GM18909 (cell line): Measurements from ENCODE around the gene TTC27.
"Not testable (repeated sequence)": the region's sequence is repeated elsewhere in the genome, so short reads cannot be mapped to it uniquely, and the experiment has no call there.

ENCODE experiments used
- ATAC-seq: cut with Tn5 transposase; IDR thresholded peaks from one replicate; pipeline ENCODE4 v1.9.1; 2021; ENCODE audit warnings: mild to moderate bottlenecking; ENCODE audit not compliant: unreplicated experiment, poor library complexity

Gene TTC27

DNA sequence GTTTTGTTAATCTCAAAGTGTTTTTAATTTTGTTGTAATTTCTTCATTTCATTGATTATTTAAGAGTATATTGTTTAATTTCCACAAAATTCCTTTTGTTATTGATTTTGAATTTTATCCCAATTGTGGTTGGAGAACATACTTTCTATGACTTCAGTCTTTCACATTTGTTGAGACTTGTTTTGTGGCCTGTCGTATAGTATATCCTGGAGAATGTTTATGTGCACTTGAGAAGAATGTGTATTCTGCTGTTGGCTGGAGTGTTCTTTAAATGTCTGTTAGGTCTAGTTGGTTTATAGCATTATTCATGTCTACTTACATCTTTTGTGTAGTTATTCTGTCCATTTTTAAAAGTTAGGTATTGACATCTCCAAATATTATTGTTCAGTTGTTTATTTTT, 120.3 kb downstream of the TTC27 start:
- no peak for ATAC-seq

DNA sequence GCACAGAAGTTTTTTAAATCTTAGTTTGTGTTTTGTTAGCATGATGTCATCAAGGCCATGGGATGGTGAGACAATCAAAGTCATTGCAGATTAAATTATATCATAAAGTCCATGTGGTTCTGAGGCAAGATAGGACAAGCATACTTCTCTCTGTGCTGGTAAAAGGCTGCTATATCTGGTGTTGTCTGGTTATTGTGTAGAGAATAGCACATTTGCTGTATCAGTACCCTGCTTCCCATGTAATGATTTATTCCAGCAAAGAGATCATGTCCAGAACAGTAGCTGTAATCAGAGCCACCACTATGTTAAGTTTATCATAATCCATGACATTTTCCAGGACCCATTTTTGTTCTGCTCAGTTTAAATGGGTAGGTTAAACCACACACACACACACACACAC, 123.0 kb downstream of the TTC27 start:
- no peak for ATAC-seq

DNA sequence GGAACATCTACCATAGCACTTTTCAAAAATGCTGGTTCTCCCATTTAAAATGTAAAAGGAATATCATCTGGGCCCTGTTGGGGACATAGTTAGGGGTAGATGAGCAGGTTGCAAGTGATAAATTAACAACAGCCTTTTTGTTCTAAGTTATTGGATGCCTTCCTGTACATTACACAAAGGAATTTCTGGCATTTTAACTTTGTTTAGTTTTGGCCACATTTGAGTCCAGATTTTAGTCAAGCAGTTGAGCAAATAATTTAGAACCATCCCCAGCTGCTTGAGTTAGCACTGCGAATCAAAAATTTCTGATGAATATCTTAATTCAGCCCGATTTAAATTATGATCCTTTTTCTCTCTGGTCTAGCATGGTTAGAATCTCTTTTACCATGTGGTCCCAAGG, 124.4 kb downstream of the TTC27 start:
- ATAC-seq: no peak

DNA sequence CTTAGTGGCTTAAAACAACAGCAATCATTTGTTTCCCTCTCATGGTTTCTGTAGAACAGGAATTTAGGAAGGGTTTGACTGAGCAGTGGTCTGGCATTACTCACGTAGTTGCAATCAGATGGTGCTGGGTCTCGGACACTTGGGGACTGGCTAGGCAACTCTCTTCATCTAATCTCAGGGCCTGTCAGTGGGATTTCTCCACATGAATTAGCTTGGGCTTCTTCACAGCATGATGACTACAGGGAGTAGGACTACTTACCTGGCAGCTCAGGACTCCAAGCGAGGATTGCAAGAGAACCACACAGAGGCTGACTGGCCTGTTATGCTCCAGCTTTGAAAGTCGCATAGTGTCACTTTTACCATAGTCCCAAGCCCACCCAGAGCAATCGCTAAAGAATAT, 125.1 kb downstream of the TTC27 start:
- ATAC-seq: no peak

DNA sequence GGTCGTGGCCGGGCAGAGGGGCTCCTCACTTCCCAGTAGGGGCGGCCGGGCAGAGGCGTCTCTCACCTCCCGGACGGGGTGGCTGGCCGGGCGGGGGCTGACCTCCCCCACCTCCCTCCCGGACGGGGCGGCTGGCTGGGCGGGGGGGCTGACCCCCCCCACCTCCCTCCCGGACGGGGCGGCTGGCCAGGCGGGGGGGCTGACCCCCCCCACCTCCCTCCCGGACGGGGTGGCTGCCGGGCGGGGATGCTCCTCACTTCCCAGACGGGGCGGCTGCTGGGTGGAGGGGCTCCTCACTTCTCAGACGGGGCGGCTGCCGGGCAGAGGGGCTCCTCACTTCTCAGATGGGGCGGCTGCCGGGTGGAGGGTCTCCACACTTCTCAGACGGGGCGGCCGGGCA, 126.8 kb downstream of the TTC27 start:
- ATAC-seq: not testable (repeated sequence)

DNA sequence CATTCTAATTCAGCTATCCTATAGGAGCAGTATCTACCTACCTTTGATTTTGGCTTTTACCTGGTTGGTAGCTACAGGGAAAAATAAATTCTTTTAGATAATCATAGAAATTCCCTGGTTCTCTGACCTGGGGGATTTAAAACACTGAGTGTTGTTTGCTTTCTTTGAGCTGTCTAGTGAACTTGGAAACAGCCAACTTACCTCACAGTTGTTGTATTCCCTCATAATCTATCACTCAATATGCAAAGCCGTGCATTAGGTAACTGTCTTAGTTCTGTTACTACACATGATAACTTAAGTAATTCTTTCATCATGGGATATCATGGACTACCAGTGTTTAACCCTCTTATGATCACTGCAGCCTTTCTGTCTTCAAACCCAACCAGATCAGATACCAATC, 127.8 kb downstream of the TTC27 start:
- no peak for ATAC-seq

DNA sequence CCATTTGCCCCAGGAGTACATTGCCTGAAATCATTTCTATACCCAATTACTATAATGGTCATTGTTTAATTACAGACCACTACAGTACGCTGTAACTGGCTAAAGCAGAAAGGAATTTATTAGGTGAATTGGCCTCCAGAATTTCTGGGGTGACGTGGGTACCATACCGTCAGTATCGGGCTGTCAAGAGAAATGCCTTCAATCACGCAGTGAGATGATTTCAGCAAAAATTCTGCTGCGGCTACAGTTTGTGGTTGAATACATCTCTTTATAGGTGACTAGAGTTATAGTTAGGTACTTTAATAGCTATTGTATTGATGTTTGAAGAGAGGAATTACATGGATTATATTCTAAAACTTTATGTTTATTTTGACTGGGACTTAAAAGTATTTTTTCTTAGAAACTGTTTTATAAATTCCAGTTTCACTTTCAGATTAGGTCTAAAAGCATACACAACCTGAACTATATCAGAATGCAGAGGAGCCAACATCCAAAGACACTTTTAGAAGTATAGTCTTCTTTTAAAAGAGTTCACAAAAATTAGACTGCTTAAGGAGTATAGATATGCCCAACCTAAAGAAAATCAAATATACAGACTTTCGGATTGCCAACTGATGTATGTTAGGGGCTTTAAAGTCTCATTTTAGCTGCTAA, 128.4 kb downstream of the TTC27 start:
- ATAC-seq: peak; percentile 57

DNA sequence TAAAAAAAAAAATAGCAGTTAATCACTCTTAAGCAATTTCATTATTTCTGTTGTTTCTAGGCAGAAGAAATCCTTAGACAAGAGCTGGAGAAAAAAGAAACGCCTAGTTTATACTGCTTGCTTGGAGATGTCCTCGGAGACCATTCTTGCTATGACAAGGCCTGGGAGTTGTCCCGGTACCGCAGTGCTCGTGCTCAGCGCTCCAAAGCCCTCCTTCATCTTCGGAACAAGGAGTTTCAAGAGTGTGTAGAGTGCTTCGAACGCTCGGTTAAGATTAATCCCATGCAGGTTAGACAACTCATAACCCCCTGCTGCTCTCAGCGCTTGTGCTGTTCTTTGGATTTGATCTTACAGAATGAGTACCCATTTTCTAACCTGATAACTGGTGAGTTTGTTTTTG, 130.4 kb downstream of the TTC27 start:
- ATAC-seq: no peak

DNA sequence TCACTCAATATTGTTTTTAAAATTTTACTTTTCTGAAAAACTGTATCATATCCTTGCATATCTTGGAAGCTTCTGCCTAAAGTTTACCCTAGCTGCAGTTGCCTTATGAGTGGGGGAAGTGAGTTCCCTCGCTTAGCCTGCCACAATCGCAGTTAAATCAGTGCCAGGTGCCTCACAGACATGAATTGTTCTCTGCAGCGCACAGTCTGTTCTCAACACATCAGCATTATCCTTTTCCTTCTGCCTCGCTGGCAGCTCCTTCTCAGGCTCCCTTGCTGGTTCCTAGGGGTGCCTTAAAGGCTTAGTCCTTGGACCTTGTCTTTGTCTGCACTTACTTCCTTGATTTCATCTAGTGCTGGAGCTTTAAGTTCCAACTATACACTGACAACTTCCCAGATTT, 132.8 kb downstream of the TTC27 start:
- ATAC-seq: no peak

DNA sequence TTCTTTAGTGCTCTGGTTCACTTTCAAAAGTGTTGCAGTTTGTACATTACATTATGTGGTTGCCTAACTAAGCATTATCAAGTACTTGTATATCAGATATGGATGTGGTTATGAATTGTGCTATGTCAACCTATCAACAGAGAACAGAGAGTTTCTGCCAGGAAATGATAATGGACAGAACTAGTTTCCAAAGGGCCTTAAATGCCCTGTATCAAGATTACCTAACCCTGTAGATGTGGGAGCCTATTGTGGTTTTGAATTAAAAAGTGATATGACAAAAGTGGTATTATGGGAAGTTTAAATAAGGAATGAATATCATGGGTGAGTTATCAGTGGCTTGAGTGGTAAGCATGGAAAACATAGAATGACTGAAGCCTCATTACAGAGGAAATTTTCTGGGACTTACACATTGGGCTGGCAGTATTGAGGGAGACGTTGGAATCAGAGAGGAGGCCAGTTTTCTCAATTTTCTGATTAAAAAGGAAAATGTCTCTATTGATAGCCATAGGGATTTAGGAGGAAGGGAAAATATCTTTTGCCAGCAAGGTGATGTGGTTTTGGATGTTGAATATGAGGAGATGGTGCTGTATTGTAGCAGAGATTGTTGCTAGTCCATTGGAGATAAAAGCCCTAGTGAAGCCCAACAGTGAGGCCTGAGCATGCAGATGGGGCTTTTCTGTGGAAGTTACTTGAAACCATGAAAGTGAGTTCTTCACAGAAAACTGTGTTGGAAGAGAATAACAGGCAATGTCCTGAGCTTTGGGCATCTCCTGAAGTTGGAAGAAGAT, 140.7 kb downstream of the TTC27 start:
- no peak for ATAC-seq

DNA sequence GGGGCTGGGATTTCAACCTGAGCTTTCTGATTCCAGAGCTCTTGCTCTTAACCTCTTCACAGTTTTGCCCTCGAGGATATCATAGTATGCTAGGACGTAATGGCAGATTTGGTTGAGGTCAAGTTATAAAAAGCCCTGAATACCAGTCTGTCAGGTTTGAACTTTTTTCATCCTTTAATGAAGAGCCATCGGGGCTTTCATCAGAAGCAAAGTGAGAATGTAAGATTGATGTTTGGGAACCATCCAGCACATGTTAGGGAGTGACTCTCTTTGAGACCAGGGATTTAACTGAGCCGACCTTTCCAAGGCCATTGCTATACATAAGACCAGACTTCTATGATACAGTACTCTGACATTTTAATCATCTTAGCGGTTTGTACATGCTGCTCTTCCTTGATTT, 142.5 kb downstream of the TTC27 start:
- ATAC-seq: no peak

DNA sequence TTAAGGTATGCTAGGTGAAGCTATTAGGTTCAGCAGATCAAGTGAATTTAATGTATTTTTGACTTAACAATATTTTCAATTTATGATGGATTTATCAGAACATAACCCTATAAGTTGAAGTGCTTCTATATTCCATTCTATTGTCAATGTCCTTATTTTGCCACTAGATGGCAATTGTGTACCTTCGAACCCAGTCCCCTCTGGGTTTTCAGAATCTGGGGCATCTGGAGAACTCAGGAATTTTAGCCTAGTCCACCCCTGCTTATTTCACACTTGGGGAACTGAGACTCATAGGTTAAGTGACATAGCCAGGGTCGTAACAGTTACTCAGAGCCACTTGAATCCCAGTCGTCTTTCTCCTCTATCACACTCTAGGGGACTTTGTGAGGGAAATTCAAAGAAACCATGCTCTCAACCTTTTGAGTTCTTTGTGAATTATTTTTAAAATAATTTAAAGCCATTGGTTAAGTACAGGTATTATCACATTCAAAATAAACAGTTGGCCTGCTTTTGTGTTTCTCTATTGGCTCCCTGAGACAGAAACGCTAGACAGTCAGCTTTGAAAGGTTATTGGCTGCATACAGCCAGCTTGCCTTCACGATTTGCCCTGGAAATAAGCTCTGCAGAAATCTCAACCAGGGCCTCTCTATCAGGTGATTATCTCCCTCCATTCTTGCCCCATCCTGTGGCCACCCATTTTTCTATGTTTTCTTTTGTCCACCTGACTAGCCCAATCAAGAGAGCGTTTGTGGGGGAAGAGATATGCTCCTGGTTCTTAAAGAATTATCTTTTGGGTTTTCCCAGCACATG, 145.0 kb downstream of the TTC27 start:
- no peak for ATAC-seq

DNA sequence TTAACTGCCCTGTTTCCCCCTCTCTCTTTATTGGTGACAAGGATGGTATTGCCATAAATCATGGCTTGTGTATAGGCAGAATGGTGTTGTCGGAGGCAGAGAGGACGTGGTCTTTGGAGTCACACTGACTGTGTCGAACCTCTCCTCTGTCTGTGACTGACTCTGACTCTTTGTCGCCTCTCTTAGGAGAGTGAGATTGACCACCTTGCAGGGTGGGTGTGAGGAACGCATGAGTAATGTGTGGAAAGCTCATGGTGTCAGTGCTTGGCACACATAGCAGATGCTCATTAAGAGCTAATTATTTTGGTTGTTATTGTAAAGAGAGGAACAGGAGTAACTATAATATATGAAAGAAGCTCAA, 145.6 kb downstream of the TTC27 start:
- no peak for ATAC-seq

DNA sequence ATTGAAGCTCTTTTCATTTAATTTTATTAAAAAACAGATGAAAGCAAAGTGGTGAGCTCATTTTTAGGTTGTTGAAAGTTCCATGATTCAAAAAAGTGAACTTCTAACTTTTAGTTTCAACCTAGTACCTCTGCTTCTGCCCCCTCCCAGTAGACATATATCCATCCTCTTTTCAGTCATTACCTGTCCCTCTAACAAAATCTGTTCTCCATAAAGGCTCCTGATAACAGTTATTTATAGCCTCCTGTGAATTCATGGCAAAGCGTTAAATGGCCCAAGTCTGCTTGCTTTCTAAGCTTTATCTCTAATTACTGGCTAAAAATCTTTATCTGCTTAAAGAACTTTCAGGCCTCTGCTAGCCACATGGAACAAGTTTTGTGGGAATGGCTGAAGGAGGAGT, 148.1 kb downstream of the TTC27 start:
- no peak for ATAC-seq

DNA sequence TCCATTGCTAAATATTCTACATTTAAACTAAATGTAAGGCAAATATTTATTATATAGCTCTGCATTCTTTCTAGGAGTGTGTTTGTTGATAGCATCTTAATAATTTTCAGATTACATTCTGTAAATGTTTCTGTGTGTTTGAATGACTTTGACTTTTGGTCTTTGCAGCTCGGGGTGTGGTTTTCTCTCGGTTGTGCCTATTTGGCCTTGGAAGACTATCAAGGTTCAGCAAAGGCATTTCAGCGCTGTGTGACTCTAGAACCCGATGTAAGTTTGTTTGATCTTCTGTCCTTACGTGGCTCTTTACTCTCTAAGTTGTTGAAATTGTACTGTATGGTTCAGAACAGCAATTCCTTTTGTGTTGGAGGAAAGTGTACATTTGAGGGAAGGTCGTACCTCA, 149.9 kb downstream of the TTC27 start:
- no peak for ATAC-seq

DNA sequence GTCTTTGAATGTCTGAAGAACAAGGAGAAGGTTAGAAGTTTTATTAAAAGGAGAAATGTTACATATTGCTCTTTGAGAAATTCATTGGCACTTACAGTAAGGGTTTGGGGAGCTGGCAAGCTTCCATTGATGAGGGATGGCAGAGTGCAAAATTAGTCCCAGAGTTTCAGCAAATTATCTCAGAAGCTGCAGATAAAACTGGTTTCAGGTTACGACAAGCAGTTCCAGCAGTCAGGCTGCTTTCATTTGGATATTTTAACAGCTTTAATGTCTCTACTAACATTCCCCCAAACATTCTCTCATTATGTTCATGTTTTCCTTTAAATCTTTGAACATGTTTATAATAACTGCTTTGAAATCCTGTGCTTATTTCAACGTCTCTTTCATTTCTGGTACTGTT, 153.1 kb downstream of the TTC27 start:
- no peak for ATAC-seq

DNA sequence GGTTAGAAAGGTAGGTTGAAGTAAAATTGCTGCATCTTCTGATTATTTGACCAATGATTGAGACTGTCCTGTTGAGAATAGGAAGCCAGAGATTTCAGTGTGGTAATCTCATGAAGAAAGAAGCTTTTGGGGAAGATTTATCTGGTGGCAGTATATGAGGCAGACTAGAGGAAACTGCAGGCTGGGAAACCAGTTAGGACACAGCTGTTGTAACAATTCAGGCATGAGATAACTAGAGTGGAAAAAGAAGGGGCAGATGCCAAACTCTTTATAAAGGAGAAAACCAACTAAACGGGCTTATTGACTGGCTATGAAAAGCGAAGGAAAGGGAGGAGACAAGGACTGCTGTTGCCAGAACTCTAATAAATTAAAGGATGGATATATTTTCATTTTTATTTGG, 155.6 kb downstream of the TTC27 start:
- no peak for ATAC-seq

DNA sequence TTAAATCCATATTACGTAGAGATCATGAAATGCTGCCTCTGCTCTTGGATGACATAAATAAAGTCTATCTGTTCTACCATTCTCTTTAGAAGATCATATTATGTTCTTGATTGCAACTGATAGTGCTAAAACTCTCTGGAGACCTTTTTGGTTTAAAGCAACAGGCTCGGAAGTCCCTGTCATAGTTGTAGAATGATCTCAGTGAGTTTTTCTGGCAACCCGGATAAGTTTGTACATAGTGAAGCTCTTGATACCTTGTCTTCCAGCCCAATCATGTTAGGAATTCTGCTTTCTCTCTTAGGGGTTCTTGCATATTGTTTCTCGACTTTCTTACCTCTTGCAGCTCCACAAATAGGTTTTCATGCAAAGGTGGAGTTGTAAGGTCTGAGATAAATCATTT, 156.1 kb downstream of the TTC27 start:
- no peak for ATAC-seq

DNA sequence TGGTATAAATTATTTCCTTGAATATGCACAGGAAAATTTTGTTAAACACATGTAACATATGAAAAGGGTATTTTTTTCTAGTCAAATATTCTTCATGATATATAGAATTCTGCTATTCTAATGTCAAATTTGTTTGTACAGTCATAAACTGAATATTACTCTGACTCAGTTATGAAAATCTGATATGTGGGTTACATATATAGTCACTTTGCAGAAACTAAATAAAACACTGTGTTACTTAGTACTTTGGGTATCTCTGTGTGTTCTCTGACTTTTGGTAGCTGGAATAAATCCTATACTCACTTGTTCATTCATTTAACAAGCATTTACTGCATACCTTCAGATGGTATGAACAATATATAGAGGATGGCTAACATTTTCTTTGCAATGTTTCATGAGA, 159.4 kb downstream of the TTC27 start:
- no peak for ATAC-seq

DNA sequence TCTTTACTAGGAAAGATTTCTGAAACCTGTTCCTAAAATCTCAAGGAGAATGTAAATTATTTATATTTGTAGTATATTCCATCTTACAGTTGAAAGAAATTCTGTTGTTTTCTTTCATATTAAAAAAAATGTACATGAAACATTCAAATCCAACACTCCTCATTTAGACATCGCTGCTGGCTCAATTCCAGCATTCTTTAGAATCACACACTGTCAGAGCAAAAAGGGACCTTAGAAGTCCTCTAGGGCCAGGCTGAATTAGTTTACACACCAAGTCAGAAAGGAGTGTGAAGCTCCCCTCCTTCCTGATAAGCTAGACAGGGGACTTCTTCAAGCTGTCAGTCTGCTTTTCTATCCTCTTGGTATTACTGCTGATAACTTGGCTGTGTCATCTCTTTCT, 160.3 kb downstream of the TTC27 start:
- no peak for ATAC-seq

DNA sequence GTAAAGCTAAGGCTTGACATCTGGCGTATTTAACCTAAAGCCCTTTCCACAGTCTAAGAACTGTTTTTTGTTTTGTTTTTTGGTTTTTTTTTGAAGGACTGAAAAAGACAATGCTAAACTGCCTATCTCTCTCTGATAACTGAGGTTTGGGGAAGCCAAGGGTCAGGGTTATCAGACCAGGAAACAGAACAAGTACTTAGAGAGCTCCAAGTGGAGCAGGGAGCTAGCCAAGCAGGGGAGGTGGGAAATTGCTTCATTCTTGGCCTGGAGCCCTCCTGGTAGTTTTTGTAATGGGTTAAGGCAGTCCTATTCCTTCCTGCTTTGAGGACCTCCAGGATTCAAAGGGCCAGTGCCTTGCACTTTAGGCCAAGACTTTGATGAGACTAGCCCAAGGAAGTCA, 164.6 kb downstream of the TTC27 start:
- no peak for ATAC-seq
